K562 (cell line): ENCODE data around the gene DAB2. TPM values are rescaled to one million over a fixed set of nuclear protein-coding genes. Genes with fewer than 3 reads are reported as not detected.

Experiments used
- CBX3 ChIP-seq, 2 experiments: IDR thresholded peaks; 1 replicate in 1 of 2; 2 replicates in 1 of 2; pipeline ENCODE4 v1.6.1; 2012; ENCODE audit warnings: inconsistent platforms in 2 of 2, low read length in 2 of 2, borderline replicate concordance in 1 of 2, control low read depth in 1 of 2
- CREBBP ChIP-seq: IDR thresholded peaks from one replicate; pipeline ENCODE4 v1.6.1; 2012; ENCODE audit warnings: low read depth, mild to moderate bottlenecking, control low read depth, inconsistent platforms, low read length
- DPF2 ChIP-seq: fragments of 450-650 bp; IDR thresholded peaks from 2 replicates; pipeline ENCODE4 v1.6.1; 2016
- EZH2 ChIP-seq: IDR thresholded peaks from 2 replicates; pipeline ENCODE4 v1.6.1; 2012; ENCODE audit warnings: low read depth, mild to moderate bottlenecking, inconsistent platforms, low read length, borderline replicate concordance
- FOXA1 ChIP-seq: fragments of 450-650 bp; IDR thresholded peaks from 2 replicates; pipeline ENCODE4 v1.6.1; 2016; ENCODE audit warnings: mild to moderate bottlenecking, borderline replicate concordance
- HINFP ChIP-seq: fragments of 450-650 bp; conservative IDR thresholded peaks from 2 replicates; pipeline ENCODE4 v1.6.1; 2016; ENCODE audit warnings: missing genetic modification characterization, low read depth, mild to moderate bottlenecking, control low read depth, missing compliant biosample characterization
- HOXB6 ChIP-seq: fragments of 250-450 bp; sonication (Bioruptor Pico); IDR thresholded peaks from 2 replicates; pipeline ENCODE4 v1.5.1; 2022; ENCODE audit warnings: mild to moderate bottlenecking, borderline replicate concordance
- HSF4 ChIP-seq: fragments of 250-450 bp; sonication (Bioruptor Pico); IDR thresholded peaks from 2 replicates; pipeline ENCODE4 v2.1.2; 2022; ENCODE audit warnings: mild to moderate bottlenecking, moderate library complexity, borderline replicate concordance
- KAT7 ChIP-seq: sonication (generic); formaldehyde crosslinking; IDR thresholded peaks from 2 replicates; pipeline ENCODE4 v1.8.0; 2022; ENCODE audit warnings: missing genetic modification reagents, mild to moderate bottlenecking, borderline replicate concordance
- MBD2 ChIP-seq: sonication (generic); IDR thresholded peaks from 2 replicates; pipeline ENCODE4 v1.6.1; 2016; ENCODE audit warnings: low read depth, borderline replicate concordance
- MTA1 ChIP-seq: fragments of 450-650 bp; IDR thresholded peaks from 2 replicates; pipeline ENCODE4 v1.6.1; 2017; ENCODE audit warnings: borderline replicate concordance
- MXD1 ChIP-seq: fragments of 250-450 bp; sonication (Bioruptor Pico); IDR thresholded peaks from 2 replicates; pipeline ENCODE4 v1.8.0; 2021; ENCODE audit warnings: borderline replicate concordance, mild to moderate bottlenecking, moderate library complexity; ENCODE audit not compliant: poor library complexity, severe bottlenecking
- NCOA1 ChIP-seq: fragments of 450-650 bp; IDR thresholded peaks from 2 replicates; pipeline ENCODE4 v1.6.1; 2016; ENCODE audit warnings: low read depth
- NFE2L1 ChIP-seq: fragments of 450-650 bp; IDR thresholded peaks from 2 replicates; pipeline ENCODE4 v1.6.1; 2016; ENCODE audit warnings: missing genetic modification characterization, low read depth, mild to moderate bottlenecking, missing compliant biosample characterization, moderate library complexity, borderline replicate concordance
- PCBP1 ChIP-seq: fragments of 200-400 bp; formaldehyde crosslinking; IDR thresholded peaks from 2 replicates; pipeline ENCODE4 v1.6.1; 2018; ENCODE audit warnings: mild to moderate bottlenecking, low read depth, low read length; ENCODE audit not compliant: poor library complexity, severe bottlenecking
- PCBP2 ChIP-seq: fragments of 200-400 bp; formaldehyde crosslinking; IDR thresholded peaks from 2 replicates; pipeline ENCODE4 v1.6.1; 2018; ENCODE audit warnings: low read length, low read depth, mild to moderate bottlenecking, moderate library complexity; ENCODE audit not compliant: poor library complexity, severe bottlenecking
- POLR2A ChIP-seq: fragments of 450-650 bp; conservative IDR thresholded peaks from 2 replicates; pipeline ENCODE4 v1.6.1; 2016
- SP1 ChIP-seq: sonication (generic); formaldehyde crosslinking; IDR thresholded peaks from 2 replicates; pipeline ENCODE4 v1.8.1; 2022; ENCODE audit warnings: mild to moderate bottlenecking, missing genetic modification reagents
- TAF15 ChIP-seq: fragments of 200-400 bp; formaldehyde crosslinking; IDR thresholded peaks from 2 replicates; pipeline ENCODE4 v1.6.1; 2017; ENCODE audit warnings: mild to moderate bottlenecking, low read depth, low read length, moderate library complexity
- ZFPM2 ChIP-seq: fragments of 250-450 bp; sonication (Bioruptor Pico); IDR thresholded peaks from 2 replicates; pipeline ENCODE4 v1.5.1; 2022; ENCODE audit warnings: mild to moderate bottlenecking
- ZNF263 ChIP-seq: sonication (generic); formaldehyde crosslinking; IDR thresholded peaks from 2 replicates; pipeline ENCODE4 v1.8.0; 2022; ENCODE audit warnings: mild to moderate bottlenecking, missing genetic modification reagents, borderline replicate concordance
- ZNF316 ChIP-seq: fragments of 450-650 bp; IDR thresholded peaks from 2 replicates; pipeline ENCODE4 v1.6.1; 2016
- ZNF586 ChIP-seq: fragments of 450-650 bp; formaldehyde crosslinking; conservative IDR thresholded peaks from 2 replicates; pipeline ENCODE4 v1.4.0; 2020; ENCODE audit warnings: mild to moderate bottlenecking, moderate library complexity
- ZNF764 ChIP-seq: fragments of 250-450 bp; sonication (Bioruptor Pico); IDR thresholded peaks from 2 replicates; pipeline ENCODE4 v1.4.0; 2020; ENCODE audit warnings: low read depth, mild to moderate bottlenecking, moderate library complexity
- ZNF785 ChIP-seq: fragments of 250-450 bp; sonication (Bioruptor Pico); IDR thresholded peaks from 2 replicates; pipeline ENCODE4 v1.4.0; 2020; ENCODE audit warnings: mild to moderate bottlenecking
- polyA plus RNA-seq, 8 experiments: library from polyadenylated mRNA; depleted of rRNA in 4 of 8; stranded (reverse) in 5 of 8; unstranded in 3 of 8; fragments of >200 nt; fragmentation: Nextera tagmentation in 2 of 8; fragmentation: Illumina TruSeq in 1 of 8; extraction: Ambion mirVana in 2 of 8; extraction: Trizol in 1 of 8; gene quantifications; 2 replicates each; pipeline versions ENCODE4 v1.2.1 to v1.2.3, GENCODE V29; 2011 to 2014; ENCODE audit warnings: inconsistent platforms in 1 of 8, missing spikeins in 1 of 8
- total RNA-seq, 7 experiments: library from RNA; depleted of rRNA in 6 of 7; stranded (reverse); fragments of >200 nt in 6 of 7; fragmentation: Illumina TruSeq in 2 of 7; extraction: Trizol in 2 of 7; gene quantifications; 2 replicates each; pipeline versions ENCODE4 v1.2.1 to v1.2.3, GENCODE V29; 2011 to 2021; ENCODE audit warnings: low replicate concordance in 1 of 7
- TF ChIP-seq, protein P1 (sequence below), 2 experiments: fragments of 200-800 bp in 1 of 2; sonication (Bioruptor generic) in 1 of 2; sonication (generic) in 1 of 2; formaldehyde crosslinking in 1 of 2; IDR thresholded peaks in 1 of 2; conservative IDR thresholded peaks in 1 of 2; 2 replicates each; pipeline versions ENCODE4 v1.5.0 to v1.6.1; 2016 to 2020; ENCODE audit warnings: missing compliant biosample characterization in 1 of 2, missing genetic modification characterization in 1 of 2, missing genetic modification reagents in 1 of 2

The DAB2 gene
- total and polyA plus RNA-seq, 9 of the 15 experiments (the other 6 are each of a cell fraction or from before 2014, with no cell fraction given), result 6.6 to 29.9 (median 24.1) TPM

DNA sequence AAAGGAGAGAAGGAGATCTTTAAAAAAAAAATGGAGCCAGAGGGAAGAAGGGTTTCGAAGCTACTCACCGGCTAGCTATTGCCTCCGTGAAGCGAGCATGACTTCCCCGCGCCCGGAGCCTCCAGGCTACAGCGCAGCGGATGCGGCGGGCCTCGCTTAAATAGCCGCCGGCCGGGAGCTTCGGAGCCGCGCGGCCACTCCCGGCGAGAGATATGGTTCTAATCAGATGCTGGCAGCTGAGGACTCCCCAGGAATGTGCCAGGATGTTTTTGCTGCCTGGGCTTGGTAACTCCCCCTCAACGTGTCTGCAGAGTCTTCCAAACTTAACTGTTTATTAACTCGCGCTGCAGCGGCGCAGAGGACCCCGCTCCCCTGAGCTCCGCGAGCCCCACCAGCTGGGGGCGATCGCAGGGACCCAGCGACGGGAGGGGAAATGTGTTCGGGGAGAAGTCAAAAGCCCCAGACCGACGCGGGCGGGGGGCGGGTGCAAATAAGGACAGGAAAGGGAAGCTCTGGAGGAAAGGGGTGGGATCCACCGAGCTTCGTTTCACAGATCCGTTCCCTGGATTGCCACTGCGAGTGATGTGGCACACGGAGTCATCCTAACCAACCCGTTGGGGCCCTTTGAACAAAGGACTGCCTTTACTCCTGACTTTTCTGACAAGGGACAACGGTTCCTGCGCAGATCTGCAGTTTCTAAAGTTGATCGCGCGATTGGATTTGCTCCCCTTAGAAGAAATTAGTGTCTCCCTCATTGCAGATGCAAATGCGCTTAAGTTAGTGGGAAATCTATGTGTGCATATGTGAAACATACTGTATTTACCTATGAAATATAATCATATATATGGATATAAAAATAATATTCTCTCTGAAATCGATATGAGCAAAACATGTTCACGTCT, at the start of gene DAB2 (continued):
- TF ChIP-seq, protein P1, sequence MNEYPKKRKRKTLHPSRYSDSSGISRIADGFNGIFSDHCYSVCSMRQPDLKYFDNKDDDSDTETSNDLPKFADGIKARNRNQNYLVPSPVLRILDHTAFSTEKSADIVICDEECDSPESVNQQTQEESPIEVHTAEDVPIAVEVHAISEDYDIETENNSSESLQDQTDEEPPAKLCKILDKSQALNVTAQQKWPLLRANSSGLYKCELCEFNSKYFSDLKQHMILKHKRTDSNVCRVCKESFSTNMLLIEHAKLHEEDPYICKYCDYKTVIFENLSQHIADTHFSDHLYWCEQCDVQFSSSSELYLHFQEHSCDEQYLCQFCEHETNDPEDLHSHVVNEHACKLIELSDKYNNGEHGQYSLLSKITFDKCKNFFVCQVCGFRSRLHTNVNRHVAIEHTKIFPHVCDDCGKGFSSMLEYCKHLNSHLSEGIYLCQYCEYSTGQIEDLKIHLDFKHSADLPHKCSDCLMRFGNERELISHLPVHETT (CRISPR knock-in tag; conservative IDR thresholded peaks at IDR 0.05 in 1 of 2, IDR thresholded peaks at IDR 0.05 in 1 of 2), result no peak
- TF ChIP-seq POLR2A (peak; percentile 92), TAF15 (no peak), ZNF785 (CRISPR knock-in tag) (no peak), ZNF263 (CRISPR knock-in tag) (no peak), SP1 (no peak), ZNF586 (CRISPR knock-in tag) (no peak), ZNF764 (no peak), MXD1 (CRISPR knock-in tag) (no peak), CREBBP (no peak), MBD2 (peak; percentile 74), EZH2 (no peak), HOXB6 (CRISPR knock-in tag) (no peak), ZNF316 (no peak), KAT7 (CRISPR knock-in tag) (no peak), NFE2L1 (no peak), FOXA1 (no peak), PCBP1 (peak; percentile 82), HINFP (tag) (no peak), NCOA1 (peak; percentile 77), HSF4 (CRISPR knock-in tag) (no peak), ZFPM2 (CRISPR knock-in tag) (no peak), PCBP2 (no peak), MTA1 (peak; percentile 75), DPF2 (peak; percentile 83; the same call in 1 of the 2 replicates), CBX3 (IDR thresholded peaks at IDR 0.05; ENCODE audit: borderline replicate concordance in 1 of 2, low read length in 2 of 2) (0 out of 3 replicates have a peak, but pooled peaks of 1 of the 2 experiments have one; percentile 32)
